ENCODE results near the gene ERLEC1. TPM values are rescaled to one million over a fixed set of nuclear protein-coding genes. Genes with fewer than 3 reads are reported as not detected.

Gene ERLEC1
- total RNA-seq (2014; rRNA removed; shearing (Covaris generic)) (22.7 and 26.9 TPM in 2 replicates), total RNA-seq (2022) (26.4 and 28.5 TPM in 2 replicates), Bru-seq, nascent RNA (percentile 77 among the genes with signal in this experiment), BruChase-seq, experiment 1, labeled RNA remaining after a 6-hour chase (percentile 72 among the genes with signal in this experiment), BruChase-seq, experiment 2, labeled RNA remaining after a 2-hour chase (percentile 78 among the genes with signal in this experiment)
- long read RNA-seq, transcript ERLEC1-201 (14 exons, 2,433 nt), result major isoform, 87 of 130 reads
- long read RNA-seq, transcript ERLEC1-202 (13 exons, 2,271 nt), result minor isoform, 16 of 130 reads
- long read RNA-seq, partial matches to known transcripts, result 3 of 130 reads
- long read RNA-seq, other reads (novel, unspliced or antisense), result 24 of 130 reads

- Histone ChIP-seq H3K79me2 (ENCODE audit: insufficient read depth, low read depth, low read length) (peaks cover 86% of the 10 kb centered on the region), H3K4me3 (ENCODE audit: low read depth, low read length, poor library complexity, severe bottlenecking) (peak within 1 kb of the TSS; percentile 94), H4K20me1 (ENCODE audit: insufficient read depth, low read length) (peaks cover 17% of the 10 kb centered on the region; the same call in 1 of the 2 replicates), H3K9me2 (ENCODE audit: insufficient read depth, low read length) (no peaks in the 10 kb centered on the region), H3K27ac (ENCODE audit: low read depth, low read length, poor library complexity, severe bottlenecking) (peak within 1 kb of the TSS; percentile 75), H2AFZ (ENCODE audit: low read length) (peak within 1 kb of the TSS; percentile 69), H3K36me3 (ENCODE audit: insufficient read depth, low read length) (peaks cover 20% of the 10 kb centered on the region), H3K9me3 (ENCODE audit: low read length) (no peaks in the 10 kb centered on the region), H3K4me1 (ENCODE audit: insufficient read depth, low read length, poor library complexity, severe bottlenecking) (peaks cover 38% of the 10 kb centered on the region), H3K4me2 (ENCODE audit: low read length) (peak within 1 kb of the TSS; percentile 90)
- intact Hi-C loops (cut with micrococcal nuclease; ENCODE audit: unreplicated experiment), result loop anchor here (1.0 to 5.0 kb wide), 2 partner anchors 19 to 315 kb away; no protein-coding TSS in a partner anchor
- TF ChIP-seq EZH2phosphoT487 (IDR thresholded peaks at IDR 0.05; ENCODE audit: borderline replicate concordance, low read depth, low read length), result no peak
- no peak for TF ChIP-seq CTCF (conservative IDR thresholded peaks at IDR 0.05; ENCODE audit: low read length)
- BruUV-seq (replicated peaks), result no TSS peak
- ChIA-PET POLR2A (interaction anchor here (0.5 to 3.7 kb wide), 9 partner anchors 10 to 315 kb away, joined by 3 to 29 read pairs (median 4); partner anchors contain the start of gene CHAC2), CTCF (ENCODE audit: unreplicated experiment) (interaction anchor here (0.6 to 0.8 kb wide), 2 partner anchors 19 to 317 kb away, joined by 3 read pairs; partner anchors contain the start of gene CHAC2)
- DNase-seq (ENCODE audit: low spot score), result peak; percentile 93
Measured at GRCh38 chr2:53786705-53787613, at the start of gene ERLEC1, which contains the start of gene ASB3. Gene ERLEC1, plus strand, starts transcription at chr2:53787044. Its CDS starts 167 bp downstream, at chr2:53787211. Gene ASB3, minus strand, starts transcription at chr2:53786953. Its CDS starts 21,381 bp downstream, at chr2:53765572.

GRCh38 chr2:53737091-53737490 lies 49.8 kb upstream of the ERLEC1 start:
- Histone ChIP-seq H3K36me3 (ENCODE audit: insufficient read depth, low read length) (peaks cover 37% of the 10 kb centered on the region), H4K20me1 (ENCODE audit: insufficient read depth, low read length) (no peaks in the 10 kb centered on the region), H2AFZ (ENCODE audit: low read length) (no peak overlapping the region), H3K9me2 (ENCODE audit: insufficient read depth, low read length) (no peaks in the 10 kb centered on the region), H3K27ac (ENCODE audit: low read depth, low read length, poor library complexity, severe bottlenecking) (no peak overlapping the region), H3K4me1 (ENCODE audit: insufficient read depth, low read length, poor library complexity, severe bottlenecking) (no peaks in the 10 kb centered on the region), H3K4me2 (ENCODE audit: low read length) (no peak overlapping the region), H3K79me2 (ENCODE audit: insufficient read depth, low read depth, low read length) (no peaks in the 10 kb centered on the region), H3K4me3 (ENCODE audit: low read depth, low read length, poor library complexity, severe bottlenecking) (no peak overlapping the region), H3K9me3 (ENCODE audit: low read length) (no peaks in the 10 kb centered on the region)
- ChIA-PET POLR2A (interaction anchor here (0.6 to 0.7 kb wide), 4 partner anchors 9 to 690 kb away, joined by 3 to 6 read pairs (median 4); no protein-coding TSS in a partner anchor), CTCF (ENCODE audit: unreplicated experiment) (no interaction called here)
- DNase-seq (ENCODE audit: low spot score), result no peak
- intact Hi-C loops (cut with micrococcal nuclease; ENCODE audit: unreplicated experiment), result no loop called here
- no TSS peak for BruUV-seq (replicated peaks)
- TF ChIP-seq CTCF (conservative IDR thresholded peaks at IDR 0.05; ENCODE audit: low read length), result no peak
- no peak for TF ChIP-seq EZH2phosphoT487 (IDR thresholded peaks at IDR 0.05; ENCODE audit: borderline replicate concordance, low read depth, low read length)
